8988T (cell line): ENCODE measurements around the gene RAC3.
A peak's percentile ranks its signal among the peaks of the same experiment; 100 is the strongest.

Source experiments
- DNase-seq: peaks from one replicate; pipeline ENCODE4 v3.0.0; 2011

RAC3 gene

DNA sequence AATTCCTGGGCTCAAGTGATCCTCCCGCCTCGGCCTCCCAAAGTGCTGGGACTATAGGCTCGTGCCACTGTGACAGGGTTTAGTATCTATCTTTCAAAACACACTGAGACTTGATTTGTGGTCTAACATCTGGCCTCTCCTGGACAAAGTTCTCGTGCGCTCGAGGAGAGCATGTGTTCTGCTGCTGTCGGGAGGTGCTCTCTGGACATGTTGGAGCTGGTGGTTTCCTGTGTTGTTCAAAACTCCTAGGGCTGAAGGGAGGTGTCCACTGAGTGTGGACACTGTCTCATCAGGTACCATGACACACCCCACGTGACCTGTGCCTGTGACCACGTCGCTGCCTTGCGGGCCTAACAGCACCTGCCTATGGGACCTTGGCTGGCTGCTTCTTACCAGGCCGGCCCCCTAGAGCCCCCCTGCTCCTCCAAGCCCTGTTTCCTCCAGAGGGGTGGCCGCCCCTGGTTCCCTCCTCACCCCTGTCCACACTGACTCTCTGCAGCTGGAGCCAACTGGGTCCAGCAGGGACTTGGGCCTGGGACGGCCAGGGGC lies 14.5 kb downstream of the RAC3 start:
- DNase-seq = no peak

GRCh38 chr17:82046903-82047302 lies 15.4 kb downstream of the RAC3 start:
- DNase-seq = no peak

- DNase-seq = no peak
Measured at GRCh38 chr17:82047379-82047778, 15.9 kb downstream of the RAC3 start.

GRCh38 chr17:82047914-82048570 lies 16.6 kb downstream of the RAC3 start:
- DNase-seq = no peak

- no peak for DNase-seq
Measured at GRCh38 chr17:82048571-82048971, 17.1 kb downstream of the RAC3 start.

DNA sequence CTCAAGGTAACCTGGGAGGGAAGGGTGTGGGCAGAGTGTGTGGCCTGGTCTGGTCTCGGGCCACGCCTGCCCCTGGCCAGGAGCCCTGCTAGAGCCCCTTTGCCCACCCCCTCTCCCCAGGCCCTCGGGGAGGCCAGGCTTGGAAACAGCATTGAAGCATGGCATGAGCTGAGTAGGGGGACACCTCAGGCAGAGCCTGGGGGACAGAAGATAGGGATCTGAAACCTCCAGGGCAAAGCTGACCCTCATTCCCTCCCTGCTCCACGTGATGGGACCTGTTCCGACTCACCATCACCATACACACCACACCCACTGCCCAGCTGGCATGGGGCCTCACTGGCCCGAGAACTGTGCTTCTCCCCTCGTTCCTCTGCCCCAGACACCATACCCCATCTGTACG lies 17.6 kb downstream of the RAC3 start:
- DNase-seq = no peak

- DNase-seq = no peak
Measured at GRCh38 chr17:82049521-82049971, 18.1 kb downstream of the RAC3 start.

DNA sequence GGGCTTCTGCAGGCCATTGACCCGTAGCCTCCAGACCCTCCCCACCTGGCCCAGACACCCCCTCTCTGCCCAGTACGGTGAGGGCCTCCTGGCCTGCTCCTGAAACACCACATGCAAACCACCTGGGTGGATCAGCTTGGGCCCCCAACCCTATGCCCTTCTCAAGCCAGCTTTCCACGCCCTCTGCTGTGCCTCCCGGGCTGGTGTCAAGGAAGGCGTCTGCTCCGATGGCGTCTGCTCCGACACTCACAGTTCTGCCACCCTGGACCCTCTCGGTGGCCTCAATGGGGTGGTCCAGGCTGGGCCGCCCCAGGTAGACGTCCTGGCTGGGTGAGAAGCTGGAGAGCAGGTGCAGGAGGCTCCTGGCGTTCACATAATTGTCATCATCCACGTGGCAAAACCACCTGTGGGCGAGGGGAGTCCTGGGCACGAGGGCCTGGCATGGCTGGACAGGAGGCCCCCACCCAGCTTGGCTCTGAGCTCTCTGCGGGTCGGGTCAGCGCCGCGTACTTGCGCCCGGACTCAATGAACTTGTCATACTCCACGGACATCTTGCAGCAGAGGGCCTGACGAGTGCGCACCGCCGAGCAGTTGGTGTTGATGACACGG lies 18.8 kb downstream of the RAC3 start:
- DNase-seq = no peak

DNA sequence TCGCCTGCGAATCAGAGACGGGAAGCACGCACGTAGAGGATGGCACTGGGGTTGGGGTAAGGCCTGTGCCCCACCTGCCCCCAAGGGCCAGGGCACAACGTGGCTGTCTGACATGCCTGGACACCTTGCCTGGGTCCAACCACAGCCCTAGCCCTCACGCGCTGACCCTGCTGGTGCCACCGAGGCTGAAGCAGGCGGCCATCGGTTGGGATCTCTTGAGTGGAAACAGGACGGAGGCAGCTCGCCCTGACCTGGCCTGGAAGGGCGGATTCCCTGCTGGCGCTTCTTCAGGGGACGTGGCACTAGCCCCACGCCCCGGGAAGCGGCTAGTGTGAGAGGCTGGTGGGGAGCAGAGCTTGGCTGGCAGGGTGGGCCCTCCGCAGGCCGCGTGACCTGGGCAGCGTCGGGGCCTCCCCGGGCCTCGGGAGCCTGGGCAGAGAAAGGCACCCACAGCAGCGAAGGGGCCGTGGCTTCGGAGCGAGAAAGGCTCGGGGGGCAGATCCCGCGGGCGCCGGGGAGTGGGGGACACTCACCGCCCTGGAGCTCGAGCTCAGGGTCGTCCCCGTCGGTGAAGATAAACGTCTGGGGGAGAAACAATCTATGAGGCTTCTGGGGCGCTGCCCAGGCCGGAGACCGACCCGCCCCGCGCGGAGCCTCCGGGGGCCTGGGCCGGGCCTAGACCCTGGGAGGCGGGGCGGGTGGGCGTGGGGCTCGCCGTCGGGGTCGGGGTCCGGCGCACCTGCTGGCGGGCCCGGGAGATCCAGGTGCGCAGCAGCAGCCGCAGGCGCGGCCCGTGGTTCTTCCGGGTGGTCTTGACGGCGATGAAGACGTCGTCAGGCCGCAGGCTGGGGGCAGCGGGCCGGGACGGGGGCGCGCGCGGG lies 19.5 kb downstream of the RAC3 start:
- no peak for DNase-seq

- DNase-seq = peak; percentile 96
Measured at GRCh38 chr17:82051776-82052637, 20.5 kb downstream of the RAC3 start, which contains the start of the genes GPS1 and RFNG. Gene GPS1, plus strand, starts transcription at chr17:82051898. Its CDS starts 34 bp downstream, at chr17:82051932. Gene RFNG, minus strand, starts transcription at chr17:82051811. Its CDS starts 45 bp downstream, at chr17:82051766.

DNA sequence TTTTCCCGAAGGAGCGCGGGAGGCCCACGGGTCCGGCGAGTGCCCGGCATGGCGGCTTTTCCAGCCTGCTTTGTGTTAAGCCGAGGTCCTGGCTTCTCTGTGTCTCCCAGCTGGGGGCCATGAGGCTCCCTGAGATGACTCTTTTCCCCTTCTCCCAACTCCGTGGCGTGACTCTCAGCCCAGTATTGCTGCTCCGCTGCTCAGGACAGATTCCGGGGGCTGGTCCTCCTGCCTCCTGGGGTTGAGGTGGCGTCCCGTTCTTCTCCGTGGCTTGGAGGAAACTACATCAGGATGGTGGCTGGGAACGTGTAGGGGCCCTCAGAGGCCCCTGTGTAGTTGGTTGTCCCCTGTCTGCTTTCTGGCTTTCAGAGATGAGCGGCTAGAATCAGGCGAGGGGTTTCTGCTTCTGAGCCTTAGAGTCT lies 21.2 kb downstream of the RAC3 start:
- DNase-seq = no peak

DNA sequence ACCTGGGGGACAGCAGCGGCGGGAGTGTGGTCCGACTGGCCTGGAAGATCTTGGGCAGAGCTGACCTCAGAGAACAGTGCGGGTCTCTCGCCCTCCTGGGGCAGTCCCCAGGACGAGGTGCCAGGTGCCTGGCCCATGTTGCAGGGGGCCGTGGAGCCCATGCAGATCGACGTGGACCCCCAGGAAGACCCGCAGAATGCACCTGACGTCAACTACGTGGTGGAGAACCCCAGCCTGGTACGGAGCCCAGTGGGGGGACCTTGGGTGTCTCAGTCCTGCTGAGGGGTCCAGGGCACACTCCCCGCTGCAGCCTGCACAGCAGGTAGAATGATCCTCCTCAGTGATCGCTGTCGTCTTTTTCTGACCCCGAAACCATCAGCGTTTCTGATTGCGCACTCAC lies 21.7 kb downstream of the RAC3 start:
- DNase-seq = no peak

DNA sequence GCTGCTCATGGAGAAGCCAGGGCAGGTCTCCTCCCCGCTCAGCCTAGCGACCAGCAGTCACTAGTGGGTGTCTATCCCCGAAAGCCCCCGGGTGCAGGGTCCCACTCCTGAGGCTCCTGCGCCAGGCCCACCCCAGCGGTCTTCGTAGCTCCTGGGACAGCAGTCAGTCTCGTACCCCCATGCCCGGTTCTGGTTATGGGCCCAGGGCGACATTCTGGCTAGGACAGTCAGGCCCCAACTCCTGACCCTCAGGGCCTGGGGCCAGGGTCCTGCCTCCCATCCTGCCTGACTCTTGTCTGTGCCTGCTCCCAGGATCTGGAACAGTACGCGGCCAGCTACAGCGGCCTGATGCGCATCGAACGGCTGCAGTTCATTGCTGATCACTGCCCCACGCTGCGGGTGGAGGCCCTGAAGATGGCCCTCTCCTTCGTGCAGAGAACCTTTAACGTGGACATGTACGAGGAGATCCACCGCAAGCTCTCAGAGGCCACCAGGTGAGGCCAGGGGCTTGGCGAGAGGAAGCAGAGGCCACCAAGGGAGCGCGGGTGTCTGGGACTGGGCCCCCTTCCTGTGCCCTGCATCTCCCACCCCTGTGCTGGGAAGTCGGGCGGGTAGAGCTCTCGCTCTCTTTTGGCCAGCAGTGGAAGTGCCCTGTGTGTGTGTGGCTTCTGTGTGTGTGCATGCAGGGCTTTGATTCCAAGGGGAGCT lies 22.2 kb downstream of the RAC3 start:
- DNase-seq = no peak

GRCh38 chr17:82054351-82055022 lies 23.0 kb downstream of the RAC3 start:
- DNase-seq = no peak

- DNase-seq = no peak
Measured at GRCh38 chr17:82055023-82055964, 23.8 kb downstream of the RAC3 start.

- no peak for DNase-seq
Measured at GRCh38 chr17:82055965-82056728, 24.7 kb downstream of the RAC3 start.

- no peak for DNase-seq
Measured at GRCh38 chr17:82056729-82057621, 25.5 kb downstream of the RAC3 start.
